ENCODE data around the gene MYD88. TPM values are rescaled to one million over a fixed set of nuclear protein-coding genes. Genes with fewer than 3 reads are reported as not detected.

MYD88 gene
- total and polyA plus RNA-seq, 2 experiments from 2014 or later: 6.7 to 32.1 TPM

- Histone ChIP-seq H3K4me3 (no peak overlapping the region), H3K27ac (no peak overlapping the region), H4K20me1 (ENCODE audit: insufficient read depth) (no peaks in the 10 kb centered on the region), H3K36me3 (ENCODE audit: low read depth) (no peaks in the 10 kb centered on the region), H3F3A (ENCODE audit: insufficient read depth) (no peaks in the 10 kb centered on the region), H3K9me2 (ENCODE audit: insufficient read depth) (no peaks in the 10 kb centered on the region), H3K27me3 (replicated peaks; ENCODE audit: insufficient read depth) (no peaks in the 10 kb centered on the region), H3K4me2 (ENCODE audit: unreplicated experiment) (no peak overlapping the region), H3K9ac (no peak overlapping the region), H3K79me2 (ENCODE audit: insufficient read depth) (peaks cover 15% of the 10 kb centered on the region), H2AFZ (no peak overlapping the region), H3K4me1 (ENCODE audit: insufficient read depth) (0 out of 2 replicates have a peak, but pooled peaks cover 5% of the 10 kb centered on the region), H3K9me3 (ENCODE audit: low read depth) (no peaks in the 10 kb centered on the region)
- WGBS, 2 experiments (ENCODE audit: low coverage in 1 of 2, low lambda C conversion rate in 2 of 2, missing lambda C conversion rate in 2 of 2): 54 to 59% methylated on average over 3 of the region's 3 CpGs
- no peak for TF ChIP-seq EZH2phosphoT487 (IDR thresholded peaks at IDR 0.05; ENCODE audit: insufficient read depth, low read depth)
- DNase-seq: no peak
- in situ Hi-C loops (cut with MboI): no loop called here
Measured at GRCh38 chr3:38143511-38143910, 5.0 kb downstream of the MYD88 start.

DNA sequence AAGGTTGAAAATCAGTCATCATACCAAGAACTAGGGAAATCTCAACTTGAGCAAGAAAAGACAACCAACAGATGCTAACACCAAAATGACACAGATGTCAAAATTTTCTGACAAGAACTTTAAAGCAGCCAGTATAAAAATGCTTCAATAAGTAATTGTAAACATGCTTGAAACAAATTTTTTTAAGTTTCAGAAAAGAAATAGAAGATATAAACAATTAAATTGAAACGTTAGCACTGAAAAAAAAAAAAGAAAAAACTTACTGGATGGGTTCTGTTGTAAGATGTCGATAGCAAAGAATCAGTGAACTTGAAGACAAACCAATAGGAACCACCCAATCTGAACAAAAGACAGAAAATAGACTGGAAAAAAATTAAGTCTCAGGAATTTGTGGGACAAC, 8.0 kb downstream of the MYD88 start:
- in situ Hi-C loops (cut with MboI): no loop called here

DNA sequence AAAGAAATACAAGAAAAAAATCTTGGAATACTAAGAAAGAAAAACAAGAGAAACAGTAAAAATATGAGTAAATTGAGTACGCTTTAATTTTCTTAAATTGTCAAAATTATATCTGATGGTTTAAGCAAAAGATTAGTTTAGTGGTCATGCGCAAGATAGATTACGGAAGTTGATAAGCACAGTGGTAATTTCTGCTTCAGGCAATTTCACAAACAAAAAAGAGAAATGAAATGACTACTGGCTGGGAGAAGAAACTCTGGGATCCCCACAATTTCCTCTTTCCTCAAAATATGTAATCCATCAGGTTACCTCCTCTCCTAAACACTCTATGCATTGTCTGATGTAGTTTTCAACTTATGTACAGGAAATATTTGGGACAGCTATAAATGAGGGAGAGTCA, 9.0 kb downstream of the MYD88 start:
- DNase-seq: no peak
- no peaks in the 10 kb centered on the region for H4K20me1 ChIP-seq (ENCODE audit: insufficient read depth)
- no peaks in the 10 kb centered on the region for H3K36me3 ChIP-seq (ENCODE audit: low read depth)
- no peaks in the 10 kb centered on the region for H3K9me2 ChIP-seq (ENCODE audit: insufficient read depth)
- no peak overlapping the region for H3K4me3 ChIP-seq
- no peak overlapping the region for H3K27ac ChIP-seq
- no peak overlapping the region for H3K4me2 ChIP-seq (ENCODE audit: unreplicated experiment)
- H3K27me3 ChIP-seq (replicated peaks; ENCODE audit: insufficient read depth): no peaks in the 10 kb centered on the region
- no peaks in the 10 kb centered on the region for H3K79me2 ChIP-seq (ENCODE audit: insufficient read depth)
- H2AFZ ChIP-seq: no peak overlapping the region
- 91 to 92% methylated on average over 3 of the region's 3 CpGs for WGBS, 2 experiments (ENCODE audit: low coverage in 1 of 2, low lambda C conversion rate in 2 of 2, missing lambda C conversion rate in 2 of 2)
- peaks cover 12% of the 10 kb centered on the region; the same call in 1 of the 2 replicates for H3F3A ChIP-seq (ENCODE audit: insufficient read depth)
- H3K9ac ChIP-seq: no peak overlapping the region
- TF ChIP-seq EZH2 (IDR thresholded peaks at IDR 0.05; ENCODE audit: insufficient read depth, poor library complexity, severe bottlenecking): no peak
- TF ChIP-seq EZH2phosphoT487 (IDR thresholded peaks at IDR 0.05; ENCODE audit: insufficient read depth, low read depth): no peak
- peaks cover 8% of the 10 kb centered on the region for H3K4me1 ChIP-seq (ENCODE audit: insufficient read depth)
- in situ Hi-C loops (cut with MboI): no loop called here
- no peaks in the 10 kb centered on the region for H3K9me3 ChIP-seq (ENCODE audit: low read depth)

More for the DNA sequence above, 8.0 kb downstream of the MYD88 start:
- Histone ChIP-seq H3K4me2 (ENCODE audit: unreplicated experiment) (no peak overlapping the region), H3F3A (ENCODE audit: insufficient read depth) (peaks cover 8% of the 10 kb centered on the region; the same call in 1 of the 2 replicates), H3K9ac (no peak overlapping the region), H3K9me3 (ENCODE audit: low read depth) (no peaks in the 10 kb centered on the region), H3K27ac (no peak overlapping the region), H3K36me3 (ENCODE audit: low read depth) (no peaks in the 10 kb centered on the region), H3K4me3 (no peak overlapping the region), H3K27me3 (replicated peaks; ENCODE audit: insufficient read depth) (no peaks in the 10 kb centered on the region), H2AFZ (no peak overlapping the region), H3K4me1 (ENCODE audit: insufficient read depth) (peaks cover 3% of the 10 kb centered on the region), H4K20me1 (ENCODE audit: insufficient read depth) (no peaks in the 10 kb centered on the region), H3K79me2 (ENCODE audit: insufficient read depth) (no peaks in the 10 kb centered on the region), H3K9me2 (ENCODE audit: insufficient read depth) (no peaks in the 10 kb centered on the region)
- 66 to 74% methylated on average over 2 of the region's 2 CpGs for WGBS, 2 experiments (ENCODE audit: low coverage in 1 of 2, low lambda C conversion rate in 2 of 2, missing lambda C conversion rate in 2 of 2)
- TF ChIP-seq EZH2 (IDR thresholded peaks at IDR 0.05; ENCODE audit: insufficient read depth, poor library complexity, severe bottlenecking): no peak
- no peak for TF ChIP-seq EZH2phosphoT487 (IDR thresholded peaks at IDR 0.05; ENCODE audit: insufficient read depth, low read depth)
- no peak for DNase-seq

- WGBS, 2 experiments (ENCODE audit: low coverage in 1 of 2, low lambda C conversion rate in 2 of 2, missing lambda C conversion rate in 2 of 2): 73 to 80% methylated on average over 5 of the region's 5 CpGs
Measured at GRCh38 chr3:38148311-38148882, 9.9 kb downstream of the MYD88 start.

More at GRCh38 chr3:38148311-38148882, 9.9 kb downstream of the MYD88 start:
- no peak overlapping the region for H2AFZ ChIP-seq
- H3K9me3 ChIP-seq (ENCODE audit: low read depth): no peaks in the 10 kb centered on the region
- no peaks in the 10 kb centered on the region for H4K20me1 ChIP-seq (ENCODE audit: insufficient read depth)
- TF ChIP-seq EZH2 (IDR thresholded peaks at IDR 0.05; ENCODE audit: insufficient read depth, poor library complexity, severe bottlenecking) (no peak), EZH2phosphoT487 (IDR thresholded peaks at IDR 0.05; ENCODE audit: insufficient read depth, low read depth) (no peak)
- H3K79me2 ChIP-seq (ENCODE audit: insufficient read depth): no peaks in the 10 kb centered on the region
- H3K9me2 ChIP-seq (ENCODE audit: insufficient read depth): no peaks in the 10 kb centered on the region
- DNase-seq: no peak
- no peak overlapping the region for H3K9ac ChIP-seq
- peaks cover 8% of the 10 kb centered on the region for H3K4me1 ChIP-seq (ENCODE audit: insufficient read depth)
- H3K4me2 ChIP-seq (ENCODE audit: unreplicated experiment): no peak overlapping the region
- H3K27me3 ChIP-seq (replicated peaks; ENCODE audit: insufficient read depth): no peaks in the 10 kb centered on the region
- no peak overlapping the region for H3K27ac ChIP-seq
- no peaks in the 10 kb centered on the region for H3K36me3 ChIP-seq (ENCODE audit: low read depth)
- in situ Hi-C loops (cut with MboI): no loop called here
- H3F3A ChIP-seq (ENCODE audit: insufficient read depth): peaks cover 18% of the 10 kb centered on the region; the same call in 1 of the 2 replicates
- H3K4me3 ChIP-seq: no peak overlapping the region
